HG02870 (cell line): ENCODE measurements around the gene EEF2.
"Not testable (repeated sequence)": the region's sequence is repeated elsewhere in the genome, so short reads cannot be mapped to it uniquely, and the experiment has no call there.

Source experiments
- ATAC-seq: cut with Tn5 transposase; IDR thresholded peaks from one replicate; pipeline ENCODE4 v1.9.1; 2021; ENCODE audit warnings: mild to moderate bottlenecking, moderate library complexity; ENCODE audit not compliant: unreplicated experiment

EEF2 gene

GRCh38 chr19:4015705-4016402 lies 30.6 kb upstream of the EEF2 start:
- no peak for ATAC-seq

DNA sequence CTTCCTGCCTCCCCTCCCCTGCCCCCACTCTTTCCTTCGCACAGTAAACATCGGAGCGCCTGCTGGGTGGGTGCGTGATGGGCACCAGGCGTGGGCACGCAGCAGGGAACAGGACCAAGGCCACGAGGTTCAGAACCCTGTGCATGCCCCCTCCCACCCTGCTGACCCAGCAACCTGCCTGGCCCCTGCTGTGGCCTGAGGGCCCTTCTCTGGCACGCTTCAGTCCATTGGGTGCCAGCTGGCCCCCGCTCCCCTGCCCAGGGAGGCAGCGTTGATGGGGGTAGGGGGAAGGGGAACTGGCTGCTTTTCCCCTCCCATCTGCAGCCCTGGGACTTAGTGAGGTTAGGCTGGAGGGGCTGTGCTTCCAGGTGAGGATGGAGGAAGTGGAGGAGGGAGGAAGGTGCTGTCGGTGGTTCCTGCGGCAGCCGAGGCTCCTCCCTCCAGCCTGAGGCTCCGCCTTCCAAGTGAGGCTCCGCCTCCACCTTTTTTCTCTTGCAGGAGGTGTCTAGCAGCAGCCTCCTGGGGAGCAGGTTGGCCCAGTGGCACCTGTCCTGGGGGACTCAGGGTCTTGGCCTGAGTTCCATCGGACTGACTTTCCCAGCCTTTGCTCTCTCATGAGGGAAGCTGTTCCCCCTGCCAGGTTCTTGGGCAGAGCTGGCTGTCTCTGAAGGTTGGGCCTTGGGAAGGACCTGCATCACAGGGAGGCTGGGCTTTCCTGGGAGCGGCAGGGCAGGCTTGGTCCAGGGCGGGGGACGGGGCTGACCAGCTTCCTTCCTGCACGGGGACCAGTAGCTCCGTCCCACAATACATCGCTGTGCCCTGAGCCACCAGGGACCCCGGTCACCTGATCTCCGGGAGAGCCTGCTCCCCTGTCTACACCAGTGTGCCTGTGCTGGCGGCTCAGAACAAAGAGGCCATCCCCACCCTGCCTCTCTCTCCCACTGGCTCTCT lies 29.6 kb upstream of the EEF2 start:
- no peak for ATAC-seq

DNA sequence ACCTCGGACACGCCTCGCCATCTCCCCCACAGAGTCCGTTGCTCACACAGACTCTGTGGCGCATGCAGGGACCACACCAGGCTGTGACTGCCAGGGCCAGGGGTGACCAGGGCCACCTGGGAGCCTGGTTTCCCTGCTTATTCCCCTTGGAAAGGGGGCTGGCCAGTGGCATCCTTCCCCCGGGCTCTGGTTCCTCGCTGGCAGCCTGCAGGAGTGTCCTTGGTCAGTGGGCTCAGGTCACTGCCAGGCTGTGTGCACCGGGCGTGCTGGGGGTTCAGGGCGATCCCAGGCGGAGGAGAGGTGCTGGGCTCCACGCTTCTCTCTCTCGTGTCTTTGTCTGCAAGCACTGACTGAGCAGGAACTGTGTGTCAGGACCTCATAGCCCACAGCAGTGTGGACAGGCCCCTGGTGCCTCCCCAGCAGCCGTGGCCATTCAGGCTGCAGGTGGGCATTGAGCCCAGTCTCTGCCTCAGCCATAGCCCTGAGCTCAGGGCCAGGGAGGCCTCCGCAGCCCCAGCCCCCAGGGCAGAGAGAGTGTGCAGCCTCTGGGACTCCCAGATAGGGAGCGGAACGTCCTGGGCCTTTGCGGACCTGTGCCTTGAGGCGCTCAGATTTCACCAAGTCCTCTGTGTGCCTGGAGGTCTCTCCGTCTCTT lies 28.8 kb upstream of the EEF2 start:
- no peak for ATAC-seq

- ATAC-seq = no peak
Observed at GRCh38 chr19:4012975-4013634, 27.8 kb upstream of the EEF2 start.

- no peak for ATAC-seq
Observed at GRCh38 chr19:4012092-4012974, 27.1 kb upstream of the EEF2 start.

GRCh38 chr19:4011430-4011829 lies 26.2 kb upstream of the EEF2 start:
- not testable (repeated sequence) for ATAC-seq

GRCh38 chr19:4010808-4011110 lies 25.5 kb upstream of the EEF2 start:
- ATAC-seq = no peak

- ATAC-seq = no peak
Observed at GRCh38 chr19:4009990-4010807, 24.9 kb upstream of the EEF2 start.

GRCh38 chr19:4007836-4008539 lies 22.7 kb upstream of the EEF2 start:
- peak; percentile 10 for ATAC-seq

DNA sequence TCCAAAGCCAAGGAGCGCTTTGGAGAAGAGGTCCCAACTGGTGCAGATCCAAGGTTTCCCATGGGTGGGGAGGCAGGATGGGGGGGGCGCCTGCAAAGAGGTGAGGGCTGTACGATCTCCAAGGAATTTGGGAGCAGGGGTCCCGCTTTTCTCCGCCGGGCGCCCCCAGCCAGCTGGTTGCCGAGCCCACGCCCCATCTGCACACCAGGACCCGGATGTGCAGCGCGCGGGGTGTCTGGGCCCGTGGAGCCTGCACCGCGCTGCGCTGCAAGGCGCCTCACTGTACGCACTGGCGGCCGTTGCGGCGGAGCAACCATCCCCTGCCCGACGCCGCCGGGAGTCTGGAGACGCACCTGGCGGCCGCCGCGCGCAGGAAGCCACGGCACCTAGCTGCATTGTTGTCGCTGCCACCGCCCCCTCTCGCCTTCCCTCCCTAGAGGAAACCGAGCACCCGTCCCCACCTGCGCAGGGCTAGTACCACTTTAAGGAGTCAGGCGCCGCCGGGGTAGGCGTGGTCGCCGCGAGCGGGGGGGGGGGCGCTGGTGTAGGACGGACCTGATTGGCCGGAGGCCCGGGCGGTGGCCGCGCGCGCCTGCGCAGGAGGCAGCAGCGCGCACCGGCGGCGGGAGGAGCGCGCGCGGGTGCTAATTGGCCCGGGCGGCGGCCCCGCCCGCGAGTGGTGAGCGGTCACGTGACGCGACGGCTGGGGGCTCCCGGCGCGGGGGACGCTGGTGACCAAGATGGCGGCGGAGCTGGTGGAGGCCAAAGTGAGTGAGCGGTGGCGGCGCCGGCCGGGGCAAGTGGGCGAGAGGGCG lies 22.0 kb upstream of the EEF2 start, which contains the start of gene PIAS4:
TSS of gene PIAS4 (plus strand) at position 716 of the 815 bp plus-strand sequence. CDS start at position 741, 25 bp downstream.
- ATAC-seq = peak; percentile 76

DNA sequence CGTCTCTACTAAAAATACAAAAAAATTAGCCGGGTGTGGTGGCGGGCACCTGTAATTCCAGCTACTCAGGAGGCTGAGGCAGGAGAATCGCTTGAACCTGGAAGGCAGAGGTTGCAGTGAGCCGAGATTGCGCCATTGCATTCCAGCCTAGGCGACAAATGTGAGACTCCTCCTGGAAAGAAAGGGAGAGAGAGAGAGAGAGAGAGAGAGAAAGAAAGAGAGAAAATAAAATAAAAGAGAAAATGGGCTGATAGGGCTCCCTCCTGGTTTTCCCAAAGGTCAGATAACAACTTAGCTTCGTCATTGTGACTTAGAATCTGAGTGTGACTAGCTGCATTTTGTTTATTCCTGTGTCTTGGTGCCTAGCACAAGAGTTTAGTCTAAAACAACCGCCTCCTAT lies 20.2 kb upstream of the EEF2 start:
- not testable (repeated sequence) for ATAC-seq

GRCh38 chr19:4000798-4001197 lies 15.5 kb upstream of the EEF2 start:
- not testable (repeated sequence) for ATAC-seq

- not testable (repeated sequence) for ATAC-seq
Observed at GRCh38 chr19:3998667-3999412, 13.6 kb upstream of the EEF2 start.

DNA sequence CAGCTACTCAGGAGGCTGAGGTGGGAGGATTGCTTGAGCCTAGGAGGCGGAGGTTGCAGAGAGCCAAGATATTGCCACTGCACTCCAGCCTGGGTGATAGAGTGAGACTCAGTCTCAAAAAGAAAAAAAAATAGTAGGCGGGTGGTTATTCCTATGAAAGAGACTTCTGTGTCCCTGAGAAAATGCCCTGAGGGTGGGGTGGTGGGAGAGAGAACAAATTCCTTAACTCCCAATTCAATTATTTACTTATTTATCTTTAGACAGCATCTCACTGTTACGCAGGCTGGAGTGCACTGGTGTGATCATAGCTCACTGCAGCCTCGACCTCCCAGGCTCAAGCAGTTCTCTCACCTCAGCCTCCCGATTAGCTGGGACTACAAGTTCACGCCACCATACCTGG lies 10.3 kb upstream of the EEF2 start:
- ATAC-seq = no peak

- no peak for ATAC-seq
Observed at GRCh38 chr19:3990815-3991117, 5.5 kb upstream of the EEF2 start.

DNA sequence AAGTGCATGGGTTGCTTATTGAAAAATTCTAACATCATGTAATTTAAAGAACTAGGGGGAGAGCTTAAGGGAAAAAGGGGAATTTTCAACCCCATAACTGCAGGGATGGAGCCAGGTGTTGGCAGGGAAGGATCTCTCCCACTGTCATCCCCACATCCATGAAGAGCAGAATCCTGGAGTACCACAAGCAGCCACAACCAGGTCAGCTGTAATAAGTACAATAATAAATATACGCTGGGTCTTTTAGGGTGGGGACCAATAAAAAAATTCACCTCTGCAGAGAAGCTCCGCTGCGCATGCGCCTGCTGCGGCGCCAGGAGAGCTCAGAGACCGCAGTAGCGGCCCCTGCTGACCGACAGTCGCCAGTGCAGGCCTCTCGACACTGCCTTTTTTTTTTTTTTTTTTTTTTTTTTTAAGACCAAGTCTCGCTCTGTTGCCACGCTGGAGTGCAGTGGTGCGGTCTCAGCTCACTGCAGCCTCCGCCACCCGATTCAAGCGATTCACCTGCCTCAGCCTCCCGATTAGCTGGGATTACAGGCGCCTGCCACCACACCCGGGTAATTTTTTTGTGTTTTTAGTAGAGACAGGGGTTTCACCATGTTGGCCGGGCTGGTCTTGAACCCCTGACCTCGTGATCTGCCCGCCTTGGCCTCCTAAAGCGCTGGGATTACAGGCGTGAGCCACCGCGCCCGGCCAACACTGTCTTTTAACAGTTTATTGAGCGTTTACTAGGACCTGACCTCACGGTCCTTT lies 2.5 kb upstream of the EEF2 start:
- ATAC-seq = no peak
